Measurements from ENCODE around the gene C11orf52. TPM values are rescaled to one million over a fixed set of nuclear protein-coding genes. Genes with fewer than 3 reads are reported as not detected.

The C11orf52 gene
- total RNA-seq, 1 experiment from 2014 or later, result 4.0 TPM

GRCh38 chr11:111913997-111914396 is 4.7 kb upstream of the C11orf52 start:
- H3K9me3 Mint-ChIP-seq, result no peaks in the 10 kb centered on the region
- DNase-seq, result no peak
- Histone ChIP-seq H3K56ac (ENCODE audit: insufficient read length, low read depth, low read length) (no peak overlapping the region), H3K18ac (ENCODE audit: insufficient read length, low read depth, low read length) (no peak overlapping the region), H3K79me1 (ENCODE audit: insufficient read depth, low read depth, low read length, poor library complexity, severe bottlenecking) (no peaks in the 10 kb centered on the region), H3K27me3 (ENCODE audit: insufficient read depth, low read length) (no peaks in the 10 kb centered on the region), H3K23me2 (ENCODE audit: insufficient read length, low read depth, low read length, poor library complexity, severe bottlenecking) (no peaks in the 10 kb centered on the region), H2AK5ac (ENCODE audit: insufficient read length, low read length) (no peak overlapping the region), H3K23ac (ENCODE audit: insufficient read length, low read depth, low read length) (no peak overlapping the region), H3K27ac (ENCODE audit: insufficient read length, low read depth, low read length) (no peak overlapping the region), H3K9ac (ENCODE audit: extremely low read depth, insufficient read length, low read length) (no peak overlapping the region), H3K79me2 (ENCODE audit: insufficient read depth, low read length) (no peaks in the 10 kb centered on the region), H4K91ac (ENCODE audit: insufficient read length, low read depth, low read length) (no peak overlapping the region), H3K9me3 (ENCODE audit: control insufficient read depth, low read depth, low read length) (no peaks in the 10 kb centered on the region), H2BK12ac (ENCODE audit: insufficient read length, low read depth, low read length) (no peak overlapping the region), H4K5ac (ENCODE audit: insufficient read length, low read depth, low read length) (no peak overlapping the region), H3K4ac (ENCODE audit: low read depth, low read length) (no peak overlapping the region), H2BK5ac (ENCODE audit: insufficient read length, low read length) (no peak overlapping the region), H3T11ph (ENCODE audit: low read length) (no peak overlapping the region), H2BK120ac (ENCODE audit: low read depth, low read length, poor library complexity, severe bottlenecking) (no peak overlapping the region), H3K4me1 (ENCODE audit: insufficient read depth, low read length) (0 out of 2 replicates have a peak, but pooled peaks cover 2% of the 10 kb centered on the region), H2BK20ac (ENCODE audit: low read depth, low read length, poor library complexity, severe bottlenecking) (no peak overlapping the region), H3K14ac (ENCODE audit: insufficient read depth, low read length) (no peak overlapping the region), H2AFZ (ENCODE audit: low read length) (no peak overlapping the region), H3K4me2 (ENCODE audit: insufficient read depth, insufficient read length, low read length) (no peak overlapping the region), H2BK15ac (ENCODE audit: low read depth, low read length) (no peak overlapping the region), H4K20me1 (ENCODE audit: control insufficient read depth, insufficient read depth, insufficient read length) (no peaks in the 10 kb centered on the region), H4K8ac (replicated peaks; ENCODE audit: insufficient read length, low read depth, low read length) (no peak overlapping the region)
- no peak overlapping the region for H3K4me3 Mint-ChIP-seq
- peaks cover 32 to 48% of the 10 kb centered on the region in 2 experiments for H3K4me1 Mint-ChIP-seq
- H3K27ac Mint-ChIP-seq, result peak overlapping the region in 1 of 3 experiments; percentile 52; a peak in 1 of 7 replicates
- TF ChIP-seq CTCF (conservative IDR thresholded peaks at IDR 0.05), result no peak
- WGBS (ENCODE audit: extremely low coverage, insufficient read length, low lambda C conversion rate), result no CpG with 5 or more reads among the region's 4 CpGs
- no peaks in the 10 kb centered on the region for H3K27me3 Mint-ChIP-seq (ENCODE audit: low read depth)
- H3K36me3 Mint-ChIP-seq (ENCODE audit: insufficient read depth in 1 of 3, low read depth in 3 of 3), result no peaks in the 10 kb centered on the region

Data from H9 (cell line).